GM21717 (cell line): Measurements from ENCODE around the gene ARHGAP26.

ENCODE experiments used
- ATAC-seq: cut with Tn5 transposase; IDR thresholded peaks from one replicate; pipeline ENCODE4 v1.9.1; 2021; ENCODE audit warnings: mild to moderate bottlenecking, moderate library complexity; ENCODE audit not compliant: unreplicated experiment

Gene ARHGAP26, protein sequence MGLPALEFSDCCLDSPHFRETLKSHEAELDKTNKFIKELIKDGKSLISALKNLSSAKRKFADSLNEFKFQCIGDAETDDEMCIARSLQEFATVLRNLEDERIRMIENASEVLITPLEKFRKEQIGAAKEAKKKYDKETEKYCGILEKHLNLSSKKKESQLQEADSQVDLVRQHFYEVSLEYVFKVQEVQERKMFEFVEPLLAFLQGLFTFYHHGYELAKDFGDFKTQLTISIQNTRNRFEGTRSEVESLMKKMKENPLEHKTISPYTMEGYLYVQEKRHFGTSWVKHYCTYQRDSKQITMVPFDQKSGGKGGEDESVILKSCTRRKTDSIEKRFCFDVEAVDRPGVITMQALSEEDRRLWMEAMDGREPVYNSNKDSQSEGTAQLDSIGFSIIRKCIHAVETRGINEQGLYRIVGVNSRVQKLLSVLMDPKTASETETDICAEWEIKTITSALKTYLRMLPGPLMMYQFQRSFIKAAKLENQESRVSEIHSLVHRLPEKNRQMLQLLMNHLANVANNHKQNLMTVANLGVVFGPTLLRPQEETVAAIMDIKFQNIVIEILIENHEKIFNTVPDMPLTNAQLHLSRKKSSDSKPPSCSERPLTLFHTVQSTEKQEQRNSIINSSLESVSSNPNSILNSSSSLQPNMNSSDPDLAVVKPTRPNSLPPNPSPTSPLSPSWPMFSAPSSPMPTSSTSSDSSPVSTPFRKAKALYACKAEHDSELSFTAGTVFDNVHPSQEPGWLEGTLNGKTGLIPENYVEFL

DNA sequence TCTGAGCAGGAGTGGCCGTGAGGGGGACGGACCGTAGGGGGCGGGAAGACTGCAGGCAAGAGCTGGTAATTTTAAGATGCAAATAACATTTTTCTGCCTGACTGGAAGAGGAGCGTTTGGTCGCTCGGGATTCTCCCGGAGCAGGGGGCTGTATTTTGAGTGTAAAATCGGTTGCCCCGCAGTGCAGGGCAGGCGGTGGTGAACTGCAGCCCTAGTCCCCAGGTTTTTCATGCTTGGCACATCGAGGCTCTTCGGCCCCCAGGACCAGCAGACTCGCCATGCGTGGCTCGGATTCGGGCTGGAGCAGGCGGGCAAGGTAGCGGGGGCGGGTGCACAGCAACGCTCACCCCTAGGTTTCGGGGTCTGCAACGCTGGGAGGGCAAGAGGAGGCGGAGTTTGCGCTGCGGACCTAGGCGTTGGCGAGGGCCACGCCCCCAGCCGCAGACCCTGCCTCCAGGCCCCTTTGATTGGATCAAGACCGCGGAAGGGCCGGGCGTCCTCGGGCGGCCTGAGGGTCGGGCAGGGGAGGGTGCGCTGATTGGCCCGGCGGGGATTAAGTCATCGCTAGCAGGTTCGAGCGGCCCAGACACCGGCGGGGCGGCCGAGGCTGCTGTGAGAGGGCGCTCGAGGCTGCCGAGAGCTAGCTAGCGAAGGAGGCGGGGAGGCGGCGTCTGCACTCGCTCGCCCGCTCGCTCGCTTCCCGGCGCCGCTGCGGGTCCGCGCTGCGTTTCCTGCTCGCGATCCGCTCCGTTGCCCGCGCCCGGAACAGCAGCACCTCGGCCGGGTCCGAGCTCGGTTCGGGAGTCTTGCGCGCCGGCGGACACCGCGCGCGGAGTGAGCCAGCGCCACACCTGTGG is at the start of gene ARHGAP26:
TSS of gene ARHGAP26 (plus strand) at position 585 of the 857 bp plus-strand sequence. CDS start 385 bp downstream, outside the sequence.
- peak; percentile 97 for ATAC-seq

DNA sequence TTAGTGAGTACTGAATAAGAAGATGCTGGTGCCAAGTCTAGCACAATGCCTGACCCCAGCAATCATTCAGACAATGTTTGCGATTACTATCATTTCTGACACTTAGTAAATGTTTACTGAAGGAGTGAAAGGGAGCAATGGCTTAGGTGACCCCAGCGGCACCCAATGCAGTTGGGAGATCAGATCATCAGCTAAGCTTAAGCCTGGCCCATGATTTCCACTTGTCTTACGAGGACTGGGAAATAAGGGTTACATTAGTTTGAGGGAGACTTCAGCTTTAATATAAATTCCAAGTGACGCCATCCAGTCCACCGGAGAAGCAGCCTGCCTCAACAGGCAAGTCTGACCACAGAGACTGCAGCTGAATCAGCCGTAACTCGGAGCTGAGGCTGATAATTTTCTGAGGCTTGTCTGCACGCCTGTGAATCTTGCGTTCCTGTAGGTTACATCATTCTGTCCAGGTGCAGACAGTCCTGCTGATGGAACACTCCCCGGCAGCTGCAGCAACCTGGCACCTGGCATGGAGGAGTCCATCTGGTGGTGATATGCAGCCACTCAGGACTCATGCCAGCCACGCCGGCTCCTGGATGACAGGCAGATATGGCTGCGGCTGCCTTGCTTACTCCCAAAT is 49.4 kb upstream of the ARHGAP26 start:
- no peak for ATAC-seq

DNA sequence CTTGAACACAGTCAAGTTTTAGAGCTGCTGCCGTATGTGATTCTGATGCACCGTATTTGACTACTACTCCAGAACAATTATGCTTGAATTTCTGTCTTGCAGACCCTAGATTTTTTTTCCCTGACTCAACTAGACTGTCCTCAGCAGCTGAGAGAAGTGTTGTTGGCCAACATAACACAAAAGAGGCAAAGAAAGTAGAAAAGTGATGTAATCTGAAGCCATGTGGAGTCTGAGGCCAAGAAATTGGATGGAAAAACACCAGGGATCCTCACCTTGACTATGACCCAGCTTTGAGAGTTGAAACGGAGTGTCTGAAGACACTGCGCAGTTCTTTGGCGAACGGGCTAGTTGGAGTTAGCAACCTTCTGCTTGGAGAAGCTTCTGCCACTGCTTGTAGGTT is 48.0 kb upstream of the ARHGAP26 start:
- no peak for ATAC-seq

DNA sequence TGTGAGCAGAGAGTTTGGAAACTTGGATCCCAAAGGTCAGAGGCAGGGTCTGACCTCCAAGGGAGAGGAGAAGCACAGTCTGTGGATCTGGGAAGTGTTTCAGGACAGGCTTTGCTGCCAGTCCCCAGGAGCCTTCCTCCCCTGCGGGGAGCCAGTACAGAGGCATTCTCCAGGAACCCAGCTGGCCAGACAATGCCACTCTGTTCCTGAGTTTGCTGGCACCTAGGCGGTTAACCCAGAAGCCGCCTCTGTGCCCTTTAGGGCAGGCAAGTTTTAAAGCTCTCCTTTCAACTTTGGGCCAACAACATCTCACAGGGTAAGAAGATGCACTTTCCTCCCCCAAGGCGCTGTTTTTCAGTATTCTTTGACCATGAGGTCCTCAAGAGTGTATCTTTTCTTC is 47.3 kb upstream of the ARHGAP26 start:
- no peak for ATAC-seq

DNA sequence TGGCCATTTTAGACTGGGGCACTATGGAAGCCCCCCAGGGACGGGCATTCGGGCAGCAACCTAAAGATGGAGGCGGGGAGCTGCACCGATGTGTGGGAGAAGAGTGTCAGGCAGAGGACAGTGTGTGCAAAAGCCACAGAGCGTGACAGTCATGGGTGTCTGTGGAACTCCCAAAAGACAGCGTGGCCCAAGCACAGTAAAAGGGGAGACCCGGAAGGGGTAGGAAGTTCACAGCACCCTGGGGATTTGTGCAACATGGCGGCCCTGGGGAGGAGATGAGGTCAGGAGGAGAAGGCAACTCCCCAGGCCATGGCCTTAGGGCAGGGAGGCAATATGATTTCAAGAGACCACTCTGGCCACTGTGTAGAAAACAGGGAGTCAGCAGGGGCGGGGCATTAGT is 45.4 kb upstream of the ARHGAP26 start:
- no peak for ATAC-seq

DNA sequence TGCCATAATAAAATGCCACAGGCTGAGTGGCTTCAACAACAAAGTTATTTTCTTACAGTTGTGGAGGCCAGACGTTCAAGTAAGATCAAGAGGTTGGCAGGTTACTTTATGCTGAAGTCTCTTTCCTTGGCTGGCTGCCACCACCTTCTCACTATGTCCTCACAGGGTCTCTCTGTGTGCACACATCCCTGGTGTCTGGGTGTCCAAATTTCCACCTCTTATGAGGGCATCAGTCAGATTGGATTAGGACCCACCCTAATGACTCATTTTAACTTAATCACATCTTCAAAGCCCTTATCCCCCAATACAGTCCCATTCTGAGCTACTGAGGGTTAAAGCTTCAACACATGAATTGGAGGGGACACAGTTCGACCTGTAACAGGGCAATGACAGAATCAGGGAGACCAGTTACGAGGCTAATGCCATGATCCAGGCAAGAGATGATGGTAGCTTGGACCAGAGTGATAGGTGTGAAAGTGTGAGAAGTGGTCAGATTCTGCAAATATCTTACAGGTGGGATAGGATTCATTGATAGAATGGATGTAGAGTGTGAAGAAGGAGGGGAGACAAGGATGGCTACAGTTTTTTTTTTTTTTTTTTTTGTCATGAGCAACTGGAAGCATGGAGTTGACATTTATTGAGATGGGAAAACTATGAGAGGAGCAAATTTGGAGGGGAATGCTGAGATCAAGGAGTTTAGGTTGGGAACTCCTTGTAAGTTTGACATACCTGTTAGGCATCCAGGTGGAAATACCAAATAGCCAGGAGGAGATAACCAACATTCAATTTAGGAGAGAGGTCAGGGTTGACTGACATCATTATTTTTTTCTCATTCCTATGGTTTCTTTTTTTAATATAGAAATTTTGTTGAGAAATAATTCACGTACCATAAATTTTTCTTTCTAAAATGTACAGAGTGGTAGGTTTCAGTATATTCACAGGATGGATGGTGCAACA is 44.7 kb upstream of the ARHGAP26 start:
- ATAC-seq, result no peak

DNA sequence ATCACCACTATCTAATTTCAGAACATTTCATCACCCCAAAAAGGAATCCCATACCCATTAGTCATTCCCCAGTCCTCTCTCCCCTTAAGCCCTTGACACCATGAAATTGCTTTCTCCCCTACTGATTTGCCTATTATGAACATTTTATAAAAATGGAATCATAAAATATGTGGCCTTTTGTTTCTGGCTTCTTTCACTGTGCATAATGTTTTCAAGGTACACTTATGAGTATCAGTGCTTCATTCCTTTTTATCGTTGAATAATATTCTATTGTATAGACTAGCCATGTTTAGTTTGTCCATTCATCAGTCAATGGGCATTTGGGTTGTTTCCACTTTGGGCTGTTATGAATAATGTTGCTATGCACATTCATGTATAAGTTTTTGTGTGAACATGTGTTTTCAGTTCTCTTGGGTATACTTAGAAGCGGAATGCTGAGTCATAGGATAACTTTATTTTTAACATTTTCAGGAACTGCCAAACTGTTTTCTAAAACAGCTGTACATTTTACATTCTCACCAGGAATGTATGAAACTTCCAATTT is 43.9 kb upstream of the ARHGAP26 start:
- no peak for ATAC-seq

DNA sequence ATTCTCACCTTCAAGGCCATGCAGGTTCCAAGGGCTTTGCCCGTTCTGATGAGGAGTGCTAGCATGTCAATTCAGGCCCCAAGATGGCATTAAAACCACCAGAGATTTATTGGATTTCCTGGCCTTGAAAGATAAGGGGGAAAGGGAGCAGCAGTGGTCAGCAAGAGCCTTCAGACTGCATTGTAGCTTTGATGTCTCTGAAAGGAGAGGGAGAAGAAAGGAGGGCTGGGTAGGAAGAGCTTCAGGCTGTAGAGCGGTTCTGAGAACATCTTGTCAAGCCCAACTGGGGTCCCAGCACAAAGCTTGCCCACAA is 42.5 kb upstream of the ARHGAP26 start:
- no peak for ATAC-seq

DNA sequence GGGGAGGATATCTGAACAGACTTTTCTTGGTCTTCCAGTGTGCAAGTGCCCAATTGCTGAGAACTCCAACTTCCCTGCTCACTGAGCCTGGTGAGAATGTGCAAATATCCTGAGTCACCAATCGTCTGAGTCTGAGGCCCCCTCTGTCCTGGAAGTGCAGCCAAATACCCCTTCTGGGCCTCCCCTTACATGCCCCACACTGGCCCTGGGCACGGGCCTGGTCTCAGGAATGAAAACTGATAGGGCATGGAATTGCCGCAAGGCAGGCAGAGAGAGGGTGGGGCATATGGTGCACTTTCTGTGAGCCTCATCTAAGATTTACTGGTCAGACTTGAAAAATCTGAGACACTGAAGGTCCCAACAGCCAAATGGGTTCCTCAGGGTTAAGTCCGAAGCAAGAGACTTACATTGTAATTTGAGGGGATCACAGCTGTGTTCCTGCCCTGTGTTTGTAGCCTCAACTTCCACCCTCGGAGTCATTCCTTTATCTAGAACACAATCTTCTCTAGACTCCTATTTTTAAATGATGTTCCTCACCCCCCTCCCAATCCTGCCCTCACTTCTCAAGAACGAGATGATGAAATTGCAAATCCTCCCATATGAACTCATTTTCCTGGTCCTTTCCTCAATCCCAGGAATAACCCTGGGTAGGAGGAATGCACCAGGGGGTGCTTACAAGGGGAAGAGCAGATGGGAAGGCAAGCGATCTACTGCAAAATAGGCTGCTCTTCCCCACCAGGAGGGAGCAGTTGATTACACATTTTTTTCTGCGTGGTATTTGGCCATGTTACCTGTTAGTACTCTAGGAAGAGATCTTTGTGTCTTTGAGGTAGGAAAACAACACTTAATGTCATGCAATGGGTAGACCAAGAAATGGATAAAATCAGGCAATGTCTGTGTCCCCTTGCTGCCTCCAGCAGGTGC is 34.6 kb upstream of the ARHGAP26 start:
- no peak for ATAC-seq

DNA sequence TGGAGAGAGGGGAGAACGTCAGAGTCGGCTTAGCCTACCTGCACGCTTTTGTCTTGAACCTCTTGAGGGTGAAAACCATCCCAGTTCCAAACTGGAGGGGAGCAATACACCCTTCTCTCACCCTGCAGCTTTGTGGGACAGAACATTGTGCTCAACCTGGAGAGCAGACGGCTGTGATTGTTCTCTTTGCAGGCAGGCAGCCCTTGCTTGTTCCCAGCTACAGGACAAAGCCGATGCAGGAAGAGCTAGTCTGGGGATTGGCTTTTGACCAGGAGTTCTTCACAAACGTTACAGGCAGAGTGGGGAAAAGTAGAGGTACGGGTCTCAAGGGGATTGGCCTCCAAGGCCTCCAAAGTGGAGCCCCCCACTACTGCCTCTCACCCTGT is 33.9 kb upstream of the ARHGAP26 start:
- no peak for ATAC-seq

DNA sequence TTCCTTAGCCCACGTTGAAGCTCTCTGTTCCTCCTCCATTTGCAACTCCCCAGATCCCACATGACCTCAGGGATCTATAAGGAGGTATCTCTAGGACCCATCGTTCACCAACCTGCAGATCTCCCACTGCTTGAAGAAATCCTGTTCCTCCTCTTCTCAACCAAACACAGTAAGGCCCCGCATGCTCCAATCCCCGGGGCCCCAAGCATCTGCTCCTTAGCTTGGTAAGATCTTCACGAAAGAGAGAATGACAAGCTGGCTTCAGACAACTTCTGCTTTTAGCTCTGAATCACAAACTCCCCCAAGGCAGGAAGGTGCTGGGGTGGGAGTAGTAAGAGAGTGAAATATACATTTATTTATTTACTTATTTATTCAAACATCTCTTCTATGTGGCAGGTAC is 33.0 kb upstream of the ARHGAP26 start:
- ATAC-seq, result no peak

DNA sequence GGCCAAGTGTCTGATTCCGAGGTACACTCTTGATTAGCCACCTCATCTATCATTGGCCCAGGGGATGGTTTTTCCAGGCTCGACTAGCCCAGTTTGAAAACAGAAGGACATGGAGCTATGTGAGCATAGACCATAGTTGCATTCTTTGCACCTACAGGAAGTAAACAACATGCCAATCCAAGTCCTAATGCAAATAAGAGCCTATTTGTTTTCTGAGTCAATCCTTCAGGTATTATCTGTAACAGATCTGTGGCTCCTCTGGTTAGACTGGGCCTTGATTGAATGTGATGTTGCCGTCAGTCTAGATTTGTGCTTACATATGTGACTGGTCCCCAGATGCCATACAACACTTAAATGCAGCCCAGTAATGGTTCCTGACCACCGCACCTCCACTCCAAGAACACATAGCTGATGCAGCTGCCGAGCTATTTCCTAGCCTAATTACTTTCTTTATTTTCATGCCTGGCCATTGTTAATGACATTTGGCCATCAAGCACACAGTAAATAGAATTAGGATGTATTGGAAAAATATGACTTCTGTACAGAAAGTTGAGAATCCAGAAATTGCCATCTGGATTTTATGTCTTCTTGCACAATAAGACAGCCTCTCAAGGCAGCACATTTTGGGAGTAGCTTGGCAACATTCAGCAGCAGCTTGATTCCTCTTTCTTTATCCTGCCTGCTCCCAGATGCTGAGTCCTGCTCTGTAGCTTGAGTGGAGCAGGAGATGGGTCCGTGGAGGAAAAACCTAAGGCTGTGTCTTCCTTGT is 29.5 kb upstream of the ARHGAP26 start:
- ATAC-seq, result no peak

DNA sequence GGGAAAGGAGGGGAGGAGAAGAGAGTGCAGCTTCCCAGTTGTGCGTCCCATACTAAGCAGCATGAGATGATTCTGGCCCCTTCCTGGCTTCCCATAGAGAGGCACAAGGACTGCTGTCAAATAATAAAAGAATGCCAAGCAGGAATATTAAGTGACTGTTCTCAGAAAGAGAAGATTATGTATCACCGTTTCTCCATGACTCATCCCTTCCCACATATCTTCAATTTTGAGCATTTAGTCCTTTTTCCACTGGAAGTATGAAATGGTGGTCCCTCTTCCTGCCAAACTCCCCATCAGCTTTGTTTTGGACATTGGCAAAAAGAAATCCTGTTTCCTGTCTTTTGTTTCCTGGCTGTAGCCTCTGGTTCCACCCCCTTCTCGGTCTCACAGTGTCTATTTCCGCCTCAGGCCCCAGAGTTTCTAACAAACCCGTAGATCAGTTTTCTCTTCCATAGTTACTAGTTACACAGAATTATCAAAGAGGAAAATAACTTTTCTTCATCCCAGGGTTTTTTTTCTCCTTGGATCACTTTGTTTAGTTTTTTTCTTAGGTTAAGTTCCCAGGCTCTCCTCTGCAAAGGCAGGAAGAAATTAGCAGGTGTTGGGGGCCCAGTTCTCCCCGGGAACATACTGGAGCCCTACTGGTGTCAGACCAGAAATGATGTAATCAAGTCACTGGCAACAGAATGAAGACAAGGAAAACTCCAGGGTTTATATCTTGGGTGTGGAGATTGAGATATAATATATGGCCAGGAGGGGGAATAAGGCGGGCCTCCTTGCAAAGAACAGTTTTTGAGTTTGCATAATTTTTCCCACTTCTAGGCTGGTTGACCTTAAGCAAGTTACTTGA is 26.4 kb upstream of the ARHGAP26 start:
- ATAC-seq, result no peak

DNA sequence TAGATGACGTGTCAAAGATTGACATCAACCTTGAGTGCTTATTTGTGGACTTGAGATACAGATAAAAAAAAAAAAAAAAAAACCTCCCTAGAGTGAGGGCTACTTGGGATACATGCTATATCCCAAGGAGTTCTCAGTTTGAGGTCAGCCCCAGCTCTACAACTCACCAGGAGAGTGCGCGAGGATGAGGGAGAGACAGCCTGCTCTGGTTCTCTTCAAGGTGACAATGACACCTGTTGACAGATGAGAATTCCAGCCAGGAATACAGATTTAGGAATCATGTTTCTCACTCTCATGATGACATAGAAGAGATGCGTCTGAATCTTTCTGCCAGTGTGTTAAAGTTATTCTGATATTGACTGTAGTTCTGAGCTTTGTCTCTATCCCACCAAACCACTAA is 24.9 kb upstream of the ARHGAP26 start:
- no peak for ATAC-seq

DNA sequence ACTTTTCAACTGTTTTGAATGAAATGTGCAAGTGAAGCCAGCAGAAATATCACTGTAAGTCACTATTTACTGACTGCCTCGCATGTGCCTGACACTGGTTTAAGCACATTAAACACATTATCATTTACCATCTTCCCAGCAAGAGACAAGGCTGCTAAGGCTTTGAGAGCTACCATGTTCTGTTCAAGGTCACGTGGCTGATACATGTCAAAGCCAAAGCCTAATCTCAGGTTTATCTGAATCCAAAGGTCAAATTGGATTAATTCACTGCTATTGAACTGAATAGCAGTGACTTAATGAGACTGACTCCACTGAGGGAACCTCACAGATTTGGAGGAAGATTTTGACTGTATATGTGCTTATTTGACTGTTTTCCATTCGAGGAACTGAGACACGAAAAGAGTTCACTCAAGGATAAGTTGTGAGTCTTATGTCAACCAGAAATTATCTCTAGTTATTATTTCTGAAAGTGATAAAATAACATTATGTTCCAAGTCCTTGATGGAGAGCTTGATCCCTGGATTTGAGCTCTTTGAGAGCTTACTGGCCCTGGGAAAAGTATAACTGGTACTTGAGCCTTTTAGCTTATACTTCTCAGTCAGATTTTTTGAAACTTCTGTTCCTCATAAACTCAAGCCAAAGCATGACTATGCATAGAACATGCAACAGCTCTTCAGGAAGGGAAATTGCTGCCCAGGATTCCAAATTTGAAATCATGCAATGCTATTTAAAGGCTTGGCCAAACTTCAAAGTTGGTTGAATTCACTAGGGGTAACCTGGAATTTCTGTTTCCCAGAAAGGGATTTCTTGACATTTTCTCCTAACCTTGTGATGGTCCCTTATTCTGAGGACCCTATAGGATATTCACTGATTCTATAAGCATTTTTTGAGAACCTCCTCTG is 23.4 kb upstream of the ARHGAP26 start:
- ATAC-seq, result no peak

DNA sequence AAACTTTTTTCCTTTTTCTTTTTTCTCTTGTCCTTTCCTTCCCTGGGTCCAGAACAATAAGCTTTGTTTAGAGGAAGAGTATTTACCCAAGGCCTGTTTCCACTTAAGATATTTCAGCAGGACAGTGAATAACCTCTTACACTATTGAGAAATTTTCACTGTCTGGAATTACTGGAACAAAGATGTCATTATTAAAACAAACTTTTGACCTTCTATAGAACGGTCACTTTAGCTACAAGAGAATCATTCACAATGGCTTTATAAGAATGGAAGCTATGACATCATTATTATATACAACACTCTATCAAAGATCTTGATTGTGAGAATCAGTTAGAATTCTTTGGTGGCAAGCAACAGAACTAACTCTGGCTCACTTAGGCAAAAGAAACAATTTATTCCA is 22.0 kb upstream of the ARHGAP26 start:
- no peak for ATAC-seq
